ENCODE data around the gene APOBEC3A.

DNA sequence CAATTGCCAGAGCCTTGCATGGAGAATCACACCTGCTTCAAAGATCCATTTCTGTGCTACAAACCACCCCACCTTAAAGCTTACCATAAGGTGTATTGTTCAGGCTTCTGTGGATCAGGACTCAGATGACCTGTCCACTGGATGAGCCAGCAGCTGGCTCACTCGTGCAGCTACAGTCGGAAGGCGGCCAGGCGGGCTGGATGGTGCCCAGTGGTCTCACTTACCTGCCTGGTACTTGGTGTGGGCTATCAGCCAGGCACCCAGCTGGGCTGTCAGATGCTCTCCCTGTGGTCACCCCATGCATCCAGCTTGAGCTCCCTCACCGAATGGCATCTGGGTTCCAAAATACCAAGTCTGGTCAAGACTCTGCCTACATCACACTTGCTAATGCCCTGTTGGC, 13.8 kb downstream of the APOBEC3A start:
- TF ChIP-seq, protein P1, sequence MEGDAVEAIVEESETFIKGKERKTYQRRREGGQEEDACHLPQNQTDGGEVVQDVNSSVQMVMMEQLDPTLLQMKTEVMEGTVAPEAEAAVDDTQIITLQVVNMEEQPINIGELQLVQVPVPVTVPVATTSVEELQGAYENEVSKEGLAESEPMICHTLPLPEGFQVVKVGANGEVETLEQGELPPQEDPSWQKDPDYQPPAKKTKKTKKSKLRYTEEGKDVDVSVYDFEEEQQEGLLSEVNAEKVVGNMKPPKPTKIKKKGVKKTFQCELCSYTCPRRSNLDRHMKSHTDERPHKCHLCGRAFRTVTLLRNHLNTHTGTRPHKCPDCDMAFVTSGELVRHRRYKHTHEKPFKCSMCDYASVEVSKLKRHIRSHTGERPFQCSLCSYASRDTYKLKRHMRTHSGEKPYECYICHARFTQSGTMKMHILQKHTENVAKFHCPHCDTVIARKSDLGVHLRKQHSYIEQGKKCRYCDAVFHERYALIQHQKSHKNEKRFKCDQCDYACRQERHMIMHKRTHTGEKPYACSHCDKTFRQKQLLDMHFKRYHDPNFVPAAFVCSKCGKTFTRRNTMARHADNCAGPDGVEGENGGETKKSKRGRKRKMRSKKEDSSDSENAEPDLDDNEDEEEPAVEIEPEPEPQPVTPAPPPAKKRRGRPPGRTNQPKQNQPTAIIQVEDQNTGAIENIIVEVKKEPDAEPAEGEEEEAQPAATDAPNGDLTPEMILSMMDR (IDR thresholded peaks at IDR 0.05; ENCODE audit: insufficient read depth, low read length, poor library complexity, severe bottlenecking), result no peak
- no peak for TF ChIP-seq EZH2phosphoT487 (conservative IDR thresholded peaks at IDR 0.05; ENCODE audit: low read length)
